ENCODE results near the gene STXBP1. TPM values are rescaled to one million over a fixed set of nuclear protein-coding genes. Genes with fewer than 3 reads are reported as not detected.

STXBP1 gene
- total and polyA plus RNA-seq, 2 donors (not counting 1 experiment from before 2014, with no cell fraction given) = 25.6 to 36.0 TPM

- H3K4me3 ChIP-seq (replicated peaks in 1 of 4; ENCODE audit: control extremely low read depth in 1 of 4, insufficient read depth in 1 of 4, low read depth in 3 of 4, low read length in 4 of 4) = no peak overlapping the region
- no peaks in the 10 kb centered on the region for H3K36me3 ChIP-seq (ENCODE audit: control insufficient read depth, insufficient read depth, low read length)
- no peak overlapping the region for H2AFZ ChIP-seq (ENCODE audit: low read length)
- H4K20me1 ChIP-seq (ENCODE audit: control insufficient read depth, extremely low read depth, insufficient read depth, low read length) = no peaks in the 10 kb centered on the region
- no peaks in the 10 kb centered on the region for H3K9me3 ChIP-seq (ENCODE audit: control insufficient read depth, insufficient read depth, low read depth, low read length)
- no peak overlapping the region for H3K27ac ChIP-seq (ENCODE audit: insufficient read depth, low read length)
- no peaks in the 10 kb centered on the region for H3K27me3 ChIP-seq (ENCODE audit: control insufficient read depth, insufficient read depth, low read length)
- DNase-seq (ENCODE audit: low read depth in 2 of 2) = no peak
- TF ChIP-seq, protein P1, sequence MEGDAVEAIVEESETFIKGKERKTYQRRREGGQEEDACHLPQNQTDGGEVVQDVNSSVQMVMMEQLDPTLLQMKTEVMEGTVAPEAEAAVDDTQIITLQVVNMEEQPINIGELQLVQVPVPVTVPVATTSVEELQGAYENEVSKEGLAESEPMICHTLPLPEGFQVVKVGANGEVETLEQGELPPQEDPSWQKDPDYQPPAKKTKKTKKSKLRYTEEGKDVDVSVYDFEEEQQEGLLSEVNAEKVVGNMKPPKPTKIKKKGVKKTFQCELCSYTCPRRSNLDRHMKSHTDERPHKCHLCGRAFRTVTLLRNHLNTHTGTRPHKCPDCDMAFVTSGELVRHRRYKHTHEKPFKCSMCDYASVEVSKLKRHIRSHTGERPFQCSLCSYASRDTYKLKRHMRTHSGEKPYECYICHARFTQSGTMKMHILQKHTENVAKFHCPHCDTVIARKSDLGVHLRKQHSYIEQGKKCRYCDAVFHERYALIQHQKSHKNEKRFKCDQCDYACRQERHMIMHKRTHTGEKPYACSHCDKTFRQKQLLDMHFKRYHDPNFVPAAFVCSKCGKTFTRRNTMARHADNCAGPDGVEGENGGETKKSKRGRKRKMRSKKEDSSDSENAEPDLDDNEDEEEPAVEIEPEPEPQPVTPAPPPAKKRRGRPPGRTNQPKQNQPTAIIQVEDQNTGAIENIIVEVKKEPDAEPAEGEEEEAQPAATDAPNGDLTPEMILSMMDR (conservative IDR thresholded peaks at IDR 0.05 in 1 of 2, IDR thresholded peaks at IDR 0.05 in 1 of 2; ENCODE audit: low read depth in 1 of 2, low read length in 2 of 2) = no peak
- no peak for TF ChIP-seq EZH2 (IDR thresholded peaks at IDR 0.05; ENCODE audit: low read length, missing control alignments)
- no peaks in the 10 kb centered on the region for H3K79me2 ChIP-seq (ENCODE audit: control insufficient read depth, insufficient read depth, low read length)
- H3K4me2 ChIP-seq (ENCODE audit: extremely low read depth, insufficient read depth, low read length) = no peak overlapping the region
- H3K4me1 ChIP-seq (ENCODE audit: control insufficient read depth, extremely low read depth, insufficient read depth, low read length) = peaks cover 12% of the 10 kb centered on the region
- no peak overlapping the region for H3K9ac ChIP-seq (ENCODE audit: insufficient read depth, low read length)
These were observed 111.9 kb downstream of the STXBP1 start for GRCh38 chr9:127724012-127724411.

GRCh38 chr9:127726871-127727270 lies 114.8 kb downstream of the STXBP1 start:
- H4K20me1 ChIP-seq (ENCODE audit: control insufficient read depth, extremely low read depth, insufficient read depth, low read length) = no peaks in the 10 kb centered on the region
- no peak overlapping the region for H3K27ac ChIP-seq (ENCODE audit: insufficient read depth, low read length)
- H3K27me3 ChIP-seq (ENCODE audit: control insufficient read depth, insufficient read depth, low read length) = no peaks in the 10 kb centered on the region
- H2AFZ ChIP-seq (ENCODE audit: low read length) = no peak overlapping the region
- H3K9me3 ChIP-seq (ENCODE audit: control insufficient read depth, insufficient read depth, low read depth, low read length) = no peaks in the 10 kb centered on the region
- H3K4me2 ChIP-seq (ENCODE audit: extremely low read depth, insufficient read depth, low read length) = no peak overlapping the region
- no peak overlapping the region for H3K9ac ChIP-seq (ENCODE audit: insufficient read depth, low read length)
- TF ChIP-seq, protein P1 (conservative IDR thresholded peaks at IDR 0.05 in 1 of 2, IDR thresholded peaks at IDR 0.05 in 1 of 2; ENCODE audit: low read depth in 1 of 2, low read length in 2 of 2) = no peak
- no peak for TF ChIP-seq EZH2 (IDR thresholded peaks at IDR 0.05; ENCODE audit: low read length, missing control alignments)
- no peak for DNase-seq (ENCODE audit: low read depth in 2 of 2)
- peaks cover 12% of the 10 kb centered on the region for H3K4me1 ChIP-seq (ENCODE audit: control insufficient read depth, extremely low read depth, insufficient read depth, low read length)
- peaks cover 2% of the 10 kb centered on the region for H3K36me3 ChIP-seq (ENCODE audit: control insufficient read depth, insufficient read depth, low read length)
- H3K79me2 ChIP-seq (ENCODE audit: control insufficient read depth, insufficient read depth, low read length) = no peaks in the 10 kb centered on the region
- no peak overlapping the region for H3K4me3 ChIP-seq (replicated peaks in 1 of 4; ENCODE audit: control extremely low read depth in 1 of 4, insufficient read depth in 1 of 4, low read depth in 3 of 4, low read length in 4 of 4)

GRCh38 chr9:127728808-127729207 lies 116.7 kb downstream of the STXBP1 start:
- Histone ChIP-seq H3K4me3 (replicated peaks in 1 of 4; ENCODE audit: control extremely low read depth in 1 of 4, insufficient read depth in 1 of 4, low read depth in 3 of 4, low read length in 4 of 4) (no peak overlapping the region), H3K79me2 (ENCODE audit: control insufficient read depth, insufficient read depth, low read length) (no peaks in the 10 kb centered on the region), H3K9me3 (ENCODE audit: control insufficient read depth, insufficient read depth, low read depth, low read length) (no peaks in the 10 kb centered on the region), H3K27ac (ENCODE audit: insufficient read depth, low read length) (no peak overlapping the region), H2AFZ (ENCODE audit: low read length) (no peak overlapping the region), H3K36me3 (ENCODE audit: control insufficient read depth, insufficient read depth, low read length) (peaks cover 3% of the 10 kb centered on the region), H4K20me1 (ENCODE audit: control insufficient read depth, extremely low read depth, insufficient read depth, low read length) (no peaks in the 10 kb centered on the region), H3K4me2 (ENCODE audit: extremely low read depth, insufficient read depth, low read length) (no peak overlapping the region), H3K4me1 (ENCODE audit: control insufficient read depth, extremely low read depth, insufficient read depth, low read length) (peaks cover 5% of the 10 kb centered on the region), H3K9ac (ENCODE audit: insufficient read depth, low read length) (no peak overlapping the region), H3K27me3 (ENCODE audit: control insufficient read depth, insufficient read depth, low read length) (no peaks in the 10 kb centered on the region)
- TF ChIP-seq EZH2 (IDR thresholded peaks at IDR 0.05; ENCODE audit: low read length, missing control alignments) = no peak
- TF ChIP-seq, protein P1 (conservative IDR thresholded peaks at IDR 0.05 in 1 of 2, IDR thresholded peaks at IDR 0.05 in 1 of 2; ENCODE audit: low read depth in 1 of 2, low read length in 2 of 2) = no peak
- no peak for DNase-seq (ENCODE audit: low read depth in 2 of 2)

Measured in fibroblast of lung (primary cell).